ENCODE results near the gene ESPN.

GRCh38 chr1:6447818-6448748 is 23.5 kb downstream of the ESPN start:
- TF ChIP-seq EZH2phosphoT487 (IDR thresholded peaks at IDR 0.05; ENCODE audit: borderline replicate concordance, low read depth, low read length) (no peak), CTCF (conservative IDR thresholded peaks at IDR 0.05; ENCODE audit: low read length) (peak; percentile 36; the same call in 1 of the 2 replicates)

Measured in OCI-LY7 (cell line).